HepG2 (cell line): ENCODE results near the gene PCLO.

Source experiments
- ATF6 ChIP-seq: sonication (generic); formaldehyde crosslinking; conservative IDR thresholded peaks from 2 replicates; pipeline ENCODE4 v1.4.0; 2020; ENCODE audit warnings: missing genetic modification reagents
- CHD2 ChIP-seq: IDR thresholded peaks from 2 replicates; pipeline ENCODE4 v1.6.1; 2011; ENCODE audit warnings: low read depth, low read length, improper control_type of control experiment
- CTCF ChIP-seq: sonication (generic); formaldehyde crosslinking; IDR thresholded peaks from 2 replicates; pipeline ENCODE4 v1.5.0; 2020; ENCODE audit warnings: mild to moderate bottlenecking, missing genetic modification reagents, moderate library complexity
- ESRRA ChIP-seq: sonication (generic); formaldehyde crosslinking; IDR thresholded peaks from 2 replicates; pipeline ENCODE4 v1.5.1; 2020; ENCODE audit warnings: mild to moderate bottlenecking, low read depth, missing genetic modification reagents
- EZH2 ChIP-seq: conservative IDR thresholded peaks from 2 replicates; pipeline ENCODE4 v1.6.1; 2012; ENCODE audit warnings: mild to moderate bottlenecking, low read depth, low read length, moderate library complexity
- GPN1 ChIP-seq: sonication (generic); formaldehyde crosslinking; IDR thresholded peaks from 2 replicates; pipeline ENCODE4 v1.5.1; 2020; ENCODE audit warnings: missing genetic modification reagents, borderline replicate concordance
- HNF4G ChIP-seq, 2 experiments: sonication (generic) in 1 of 2; formaldehyde crosslinking in 1 of 2; IDR thresholded peaks; 2 replicates each; pipeline versions ENCODE4 v1.4.0 to v1.6.1; 2011 to 2020; ENCODE audit warnings: borderline replicate concordance in 2 of 2, low read depth in 2 of 2, mild to moderate bottlenecking in 2 of 2, low read length in 1 of 2, missing genetic modification reagents in 1 of 2, moderate library complexity in 1 of 2
- JUN ChIP-seq: sonication (generic); formaldehyde crosslinking; IDR thresholded peaks from 2 replicates; pipeline ENCODE4 v1.4.0; 2020; ENCODE audit warnings: mild to moderate bottlenecking, missing genetic modification reagents
- PHF5A ChIP-seq: IDR thresholded peaks from one replicate; pipeline ENCODE4 v1.6.1; 2018; ENCODE audit warnings: low read depth, missing genetic modification reagents; ENCODE audit not compliant: unreplicated experiment
- POLR2A ChIP-seq, 2 experiments: IDR thresholded peaks; 2 replicates each; pipeline ENCODE4 v1.6.1; 2011; ENCODE audit warnings: low read depth in 2 of 2, low read length in 2 of 2, mild to moderate bottlenecking in 1 of 2, moderate library complexity in 1 of 2; ENCODE audit not compliant: insufficient read depth in 1 of 2
- POLR2AphosphoS5 ChIP-seq: IDR thresholded peaks from 2 replicates; pipeline ENCODE4 v1.6.1; 2012; ENCODE audit warnings: low read depth, low read length

- TF ChIP-seq ATF6 (CRISPR knock-in tag) (no peak), POLR2A (IDR thresholded peaks at IDR 0.05; ENCODE audit: insufficient read depth in 1 of 2, low read depth in 2 of 2, low read length in 2 of 2) (no peak), CTCF (CRISPR knock-in tag) (no peak), CHD2 (no peak), HNF4G (IDR thresholded peaks at IDR 0.05; ENCODE audit: borderline replicate concordance, low read depth, low read length) (no peak), HNF4G (CRISPR knock-in tag; IDR thresholded peaks at IDR 0.05; ENCODE audit: borderline replicate concordance, low read depth) (no peak), POLR2AphosphoS5 (no peak), JUN (CRISPR knock-in tag) (no peak), ESRRA (CRISPR knock-in tag) (no peak), GPN1 (CRISPR knock-in tag) (no peak), PHF5A (CRISPR knock-in tag) (no peak), EZH2 (no peak)
Measured at GRCh38 chr7:83005410-83005809, 157.3 kb downstream of the PCLO start.
